Right cardiac atrium (tissue), 5 donors: ENCODE measurements around the gene PTBP3. TPM values are rescaled to one million over a fixed set of nuclear protein-coding genes. Genes with fewer than 3 reads are reported as not detected.
"Not testable (repeated sequence)": the region's sequence is repeated elsewhere in the genome, so short reads cannot be mapped to it uniquely, and the experiment has no call there.

Experiments used
- ATAC-seq, 2 donors: fragments of 200-7000 bp; cut with Tn5 transposase; one replicate each; pipeline versions ENCODE4 v1.8.0 to v1.9.1; 2020; ENCODE audit warnings: moderate library complexity in 2 of 2, mild to moderate bottlenecking in 1 of 2
- DNase-seq, 3 donors: peaks; one replicate each; pipeline ENCODE4 v3.0.0-alpha.2; 2020
- H3K27ac ChIP-seq: one replicate; pipeline ENCODE4 v1.5.1; 2013; ENCODE audit warnings: mild to moderate bottlenecking, low read length, control low read depth, moderate library complexity
- H3K27me3 ChIP-seq: one replicate; pipeline ENCODE4 v1.6.1; 2013; ENCODE audit not compliant: control insufficient read depth, insufficient read depth
- H3K4me1 ChIP-seq: one replicate; pipeline ENCODE4 v1.6.1; 2013; ENCODE audit warnings: low read length; ENCODE audit not compliant: control insufficient read depth, insufficient read depth
- H3K4me3 ChIP-seq: one replicate; pipeline ENCODE4 v1.5.1; 2013; ENCODE audit warnings: low read length, control low read depth
- H3K9me3 ChIP-seq: one replicate; pipeline ENCODE4 v1.6.1; 2013; ENCODE audit warnings: low read length; ENCODE audit not compliant: control insufficient read depth
- WGBS: extraction: QIAGEN DNeasy Blood & Tissue Kit; methylation state at CpG from one replicate; pipeline ENCODE4 v1.1.7; 2013; 5-methylcytosine and 5-hydroxymethylcytosine counted together
- intact Hi-C, 4 donors: fragments of 100-400 bp; cut with DNase I; formaldehyde crosslinking; loops; one replicate each; pipeline versions ENCODE4 v1.11.0 to v1.14.0; 2022 to 2023
- polyA plus RNA-seq: library from polyadenylated mRNA; stranded (reverse); fragments of 200-250 nt; gene quantifications from one replicate; pipeline ENCODE4 v1.2.3, GENCODE V29; 2013
- total RNA-seq, 4 donors: library from RNA; stranded (reverse); fragmentation: NEBNext Ultra II Directional; extraction: Animal tissue kit (Norgen Biotek cat#: 25700); gene quantifications; one replicate each; pipeline ENCODE4 v1.2.1, GENCODE V29; 2021
- donor health status: healthy with polysubstance abuse.
- donor health status: DM: no; HTN: yes; CAD: no.
- donor health status: DM: no; HTN: no; CAD: no.
- donor health status: DM: no; HTN: yes; CAD: no; lungs with severe emphysema.
- donor health status: DM: yes; HTN: yes; CAD: no.

Gene PTBP3
- total and polyA plus RNA-seq, 5 donors = 4.4 to 19.6 (median 17.0) TPM

DNA sequence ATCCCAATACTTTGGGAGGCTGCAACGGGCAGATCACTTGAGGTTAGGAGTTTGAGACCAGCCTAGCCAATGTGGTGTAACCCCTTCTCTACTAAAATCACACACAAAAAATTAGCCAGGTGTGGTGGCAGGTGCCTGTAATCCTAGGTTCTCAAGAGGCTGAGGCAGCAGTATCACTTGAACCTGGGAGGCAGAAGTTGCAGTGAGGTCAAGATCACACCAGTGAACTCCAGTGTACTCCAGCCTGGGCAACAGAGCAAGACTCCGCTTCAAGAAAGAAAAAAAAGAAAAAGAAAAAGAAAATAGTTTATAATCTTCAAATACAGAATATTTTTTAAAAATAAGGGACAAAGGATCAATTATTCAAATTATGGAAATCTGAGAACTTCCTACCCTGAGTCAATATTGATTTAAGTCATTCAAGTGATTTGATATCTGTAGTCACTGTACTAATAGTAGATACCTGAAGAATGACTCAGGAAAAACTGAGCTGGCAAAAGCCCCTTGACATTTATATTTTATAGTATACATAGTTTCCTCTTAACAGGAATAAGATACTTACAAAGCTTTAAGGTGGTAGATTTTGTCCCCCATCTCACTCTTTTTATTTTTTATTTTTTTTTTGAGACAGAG is 61.8 kb downstream of the PTBP3 start:
- intact Hi-C loops = no loop called here
- Histone ChIP-seq H3K9me3 (no peaks in the 10 kb centered on the region), H3K27ac (no peak overlapping the region), H3K4me3 (no peak overlapping the region), H3K4me1 (no peaks in the 10 kb centered on the region), H3K27me3 (no peaks in the 10 kb centered on the region)
- no peak for DNase-seq
- WGBS = 97% methylated on average over 2 of the region's 2 CpGs
- no peak for ATAC-seq

DNA sequence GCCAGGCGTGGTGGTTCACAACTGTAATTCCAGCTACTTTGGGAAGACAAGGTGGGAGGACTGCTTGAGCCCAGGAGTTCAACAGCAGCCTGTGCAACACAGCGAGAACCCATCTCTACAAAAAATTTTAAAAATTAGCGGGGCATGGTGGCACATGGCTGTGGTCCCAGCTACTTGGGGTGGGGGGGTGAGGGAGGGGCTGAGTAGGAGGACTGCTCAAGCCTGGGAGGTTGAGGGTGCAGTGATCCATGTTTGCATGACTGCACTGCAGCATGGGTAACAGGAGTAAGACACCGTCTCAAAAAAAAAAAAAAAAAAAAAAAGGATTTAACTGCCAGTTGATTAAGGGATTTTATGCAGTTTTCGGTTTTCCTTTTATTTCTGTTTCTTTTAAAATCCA is 65.0 kb downstream of the PTBP3 start:
- Histone ChIP-seq H3K27me3 (no peaks in the 10 kb centered on the region), H3K27ac (no peak overlapping the region), H3K9me3 (no peaks in the 10 kb centered on the region), H3K4me3 (no peak overlapping the region), H3K4me1 (no peaks in the 10 kb centered on the region)
- intact Hi-C loops = no loop called here
- ATAC-seq = no peak
- DNase-seq = no peak
- 95% methylated on average over 5 of the region's 5 CpGs for WGBS

DNA sequence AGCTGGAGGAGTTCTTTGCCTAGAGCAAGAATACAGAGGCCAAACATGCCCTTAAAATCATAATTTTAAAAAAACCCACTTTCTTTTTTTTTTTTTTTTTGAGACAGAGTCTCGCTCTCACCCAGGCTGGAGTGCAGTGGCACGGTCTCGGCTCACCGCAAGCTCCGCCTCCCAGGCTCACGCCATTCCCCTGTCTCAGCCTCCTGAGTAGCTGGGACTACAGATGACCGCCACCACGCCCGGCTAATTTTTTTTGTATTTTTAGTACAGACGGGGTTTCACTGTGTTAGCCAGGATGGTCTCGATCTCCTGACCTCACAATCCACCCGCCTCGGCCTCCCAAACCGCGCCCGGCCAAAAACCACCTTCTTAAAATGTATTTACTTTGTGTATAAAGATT is 66.3 kb downstream of the PTBP3 start:
- H3K9me3 ChIP-seq, H3K27me3 ChIP-seq, H3K27ac ChIP-seq, DNase-seq, H3K4me1 ChIP-seq, ATAC-seq, H3K4me3 ChIP-seq, intact Hi-C loops: not testable (repeated sequence)
- WGBS = 97% methylated on average over 16 of the region's 16 CpGs

DNA sequence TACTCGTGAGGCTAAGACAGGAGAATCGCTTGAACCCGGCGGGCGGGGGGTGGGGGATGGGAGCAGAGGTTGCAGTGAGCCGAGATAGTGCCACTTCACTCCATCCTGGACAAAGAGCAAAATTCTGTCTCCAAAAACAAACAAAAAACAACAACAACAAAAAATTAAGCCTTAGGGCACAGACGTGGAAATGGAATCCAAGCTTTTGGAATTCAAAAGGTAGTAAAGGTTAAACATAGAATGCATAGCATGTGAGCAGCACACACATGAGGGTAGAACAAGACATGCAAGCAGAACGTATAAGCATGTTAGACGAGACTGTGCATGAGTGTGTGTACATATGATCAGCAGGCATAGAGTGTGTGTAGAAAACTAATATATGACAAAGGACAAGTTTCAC is 68.0 kb downstream of the PTBP3 start:
- H3K27me3 ChIP-seq = no peaks in the 10 kb centered on the region
- H3K9me3 ChIP-seq = no peaks in the 10 kb centered on the region
- intact Hi-C loops = no loop called here
- DNase-seq (no peak), ATAC-seq (no peak)
- no peak overlapping the region for H3K4me3 ChIP-seq
- no peaks in the 10 kb centered on the region for H3K4me1 ChIP-seq
- no peak overlapping the region for H3K27ac ChIP-seq
- 93% methylated on average over 9 of the region's 9 CpGs for WGBS

DNA sequence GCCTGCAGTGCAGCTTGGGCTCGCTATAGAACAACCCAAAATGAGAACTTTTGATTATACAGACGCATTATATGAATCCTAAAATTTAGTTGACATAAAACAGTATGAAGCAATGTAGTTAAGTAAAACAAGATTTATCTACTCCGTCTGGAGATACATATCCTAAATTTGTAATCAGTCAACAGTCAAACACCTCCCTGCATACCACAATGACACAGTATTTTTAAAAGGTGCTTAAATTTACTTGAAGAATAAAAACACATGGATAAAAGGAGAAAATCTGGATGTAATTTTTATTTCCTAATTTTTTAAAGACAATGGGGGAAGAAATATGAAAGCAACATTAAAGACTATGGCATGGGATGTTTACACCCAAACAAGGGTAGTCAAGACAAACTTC is 70.8 kb downstream of the PTBP3 start:
- H3K4me3 ChIP-seq = no peak overlapping the region
- DNase-seq (no peak), ATAC-seq (no peak)
- no peaks in the 10 kb centered on the region for H3K4me1 ChIP-seq
- intact Hi-C loops = no loop called here
- no peaks in the 10 kb centered on the region for H3K27me3 ChIP-seq
- H3K27ac ChIP-seq = no peak overlapping the region
- H3K9me3 ChIP-seq = no peaks in the 10 kb centered on the region
- 88% methylated on average over 3 of the region's 3 CpGs for WGBS

DNA sequence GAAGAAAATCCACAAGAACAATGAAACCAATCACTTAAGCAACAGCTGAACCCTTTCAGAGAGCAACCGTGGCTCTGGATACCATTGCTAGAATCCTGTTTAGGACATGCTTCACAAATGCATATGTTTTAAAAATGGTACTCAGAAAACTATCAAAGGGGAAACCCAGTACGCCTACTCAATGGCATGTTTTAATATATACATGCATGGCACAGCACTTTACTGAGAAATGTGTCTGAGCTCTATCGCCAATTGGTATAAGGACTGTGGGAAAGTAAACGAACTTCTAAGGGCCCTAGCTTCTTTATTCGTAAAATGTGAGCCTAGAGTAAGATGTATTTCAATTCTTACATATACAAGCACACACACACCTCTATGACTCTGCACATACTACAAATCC is 72.3 kb downstream of the PTBP3 start:
- no peaks in the 10 kb centered on the region for H3K27me3 ChIP-seq
- H3K4me1 ChIP-seq = no peaks in the 10 kb centered on the region
- intact Hi-C loops = no loop called here
- H3K4me3 ChIP-seq = no peak overlapping the region
- DNase-seq (no peak), ATAC-seq (no peak)
- H3K27ac ChIP-seq = no peak overlapping the region
- WGBS = 95% methylated on average over 5 of the region's 5 CpGs
- no peaks in the 10 kb centered on the region for H3K9me3 ChIP-seq

DNA sequence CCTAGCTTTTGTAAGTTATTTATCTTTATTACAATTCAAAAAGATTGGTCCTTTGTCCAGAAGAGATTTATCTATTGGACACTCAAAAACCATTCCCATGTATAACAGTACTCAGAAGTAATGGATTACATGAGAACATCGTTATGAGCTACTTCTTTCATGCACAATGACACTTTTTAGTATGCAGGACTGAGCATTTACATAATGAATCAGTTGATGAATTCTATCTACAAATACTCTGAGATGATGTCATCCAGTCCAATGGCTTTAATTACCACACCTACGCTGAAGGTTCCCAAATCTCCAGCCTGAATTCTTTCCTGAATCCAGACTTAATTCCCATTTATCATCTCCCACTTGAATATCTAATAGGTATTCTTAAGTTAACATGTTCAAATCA is 75.3 kb downstream of the PTBP3 start:
- Histone ChIP-seq H3K9me3 (no peaks in the 10 kb centered on the region), H3K27me3 (no peaks in the 10 kb centered on the region), H3K27ac (no peak overlapping the region), H3K4me3 (no peak overlapping the region), H3K4me1 (peaks cover 2% of the 10 kb centered on the region)
- intact Hi-C loops = no loop called here
- WGBS = 91% methylated on average over 2 of the region's 2 CpGs
- ATAC-seq (no peak), DNase-seq (no peak)

DNA sequence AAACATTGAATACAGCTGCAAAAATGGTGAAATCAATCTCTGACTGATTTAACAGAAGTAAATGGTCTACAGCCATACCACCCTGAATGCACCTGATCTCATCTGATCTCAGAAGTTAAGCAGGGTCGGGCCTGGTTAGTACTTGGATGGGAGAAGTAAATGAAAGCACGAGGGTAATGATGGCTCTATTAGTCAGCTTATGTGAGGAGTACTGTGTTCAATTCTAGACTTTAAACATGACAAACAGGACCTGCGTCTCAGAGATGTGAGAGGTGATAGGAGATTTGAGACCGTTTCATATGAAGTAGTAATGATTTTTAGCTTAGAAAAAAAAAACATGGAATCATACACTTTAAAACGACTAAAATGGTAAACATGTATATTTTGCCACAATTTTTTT is 81.2 kb downstream of the PTBP3 start:
- intact Hi-C loops = no loop called here
- no peak overlapping the region for H3K27ac ChIP-seq
- no peaks in the 10 kb centered on the region for H3K27me3 ChIP-seq

DNA sequence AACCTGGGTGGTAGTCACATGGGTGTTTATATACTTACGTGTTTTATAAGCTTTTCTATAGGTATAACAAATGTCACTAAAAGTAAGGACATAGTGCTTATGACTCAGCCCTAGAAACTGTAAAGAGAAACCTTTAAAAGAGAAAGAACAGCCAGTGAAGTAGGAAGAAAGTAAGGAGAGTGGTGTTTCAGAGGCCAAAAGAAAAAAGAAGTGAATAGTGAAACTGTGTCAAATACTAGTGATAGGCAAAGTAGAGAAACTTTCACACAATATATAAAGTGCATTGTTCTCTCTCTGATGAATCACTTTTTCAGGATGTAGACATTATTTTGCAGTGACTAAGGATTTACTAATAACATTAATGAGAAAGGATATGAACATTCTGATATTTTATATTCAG is 84.1 kb downstream of the PTBP3 start:
- Histone ChIP-seq H3K4me1 (peaks cover 2% of the 10 kb centered on the region), H3K4me3 (no peak overlapping the region), H3K27ac (no peak overlapping the region), H3K27me3 (no peaks in the 10 kb centered on the region), H3K9me3 (no peaks in the 10 kb centered on the region)
- no peak for DNase-seq
- WGBS = 96% methylated on average over 1 of the region's 1 CpG
- intact Hi-C loops = no loop called here
- no peak for ATAC-seq

More for the DNA sequence above, 81.2 kb downstream of the PTBP3 start:
- H3K4me3 ChIP-seq = no peak overlapping the region
- peaks cover 2% of the 10 kb centered on the region for H3K4me1 ChIP-seq
- no peak for DNase-seq
- ATAC-seq = no peak
- 90% methylated on average over 5 of the region's 5 CpGs for WGBS
- no peaks in the 10 kb centered on the region for H3K9me3 ChIP-seq

DNA sequence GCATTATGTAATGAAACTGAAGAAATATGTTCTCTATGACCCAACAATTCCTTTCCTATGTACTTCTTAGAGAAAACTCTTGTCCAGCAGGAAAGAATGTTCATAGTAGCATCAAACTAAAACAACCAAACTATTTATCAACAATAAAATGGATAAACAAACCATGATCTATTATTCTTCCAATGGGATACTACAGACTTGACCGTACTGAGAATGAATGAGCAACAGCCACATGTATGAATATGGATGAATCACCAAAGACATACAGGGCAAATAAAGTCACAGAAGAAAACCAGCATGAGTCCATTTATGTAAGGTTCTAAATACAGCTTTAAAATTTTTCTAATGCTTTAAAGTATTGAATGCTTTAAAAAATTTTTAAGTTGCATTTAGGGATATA is 84.7 kb downstream of the PTBP3 start:
- no peaks in the 10 kb centered on the region for H3K9me3 ChIP-seq
- intact Hi-C loops = no loop called here
- DNase-seq = no peak
- H3K27ac ChIP-seq = no peak overlapping the region
- no peak overlapping the region for H3K4me3 ChIP-seq
- 94% methylated on average over 1 of the region's 1 CpG for WGBS
- no peaks in the 10 kb centered on the region for H3K27me3 ChIP-seq
- peaks cover 2% of the 10 kb centered on the region for H3K4me1 ChIP-seq
- ATAC-seq = no peak

DNA sequence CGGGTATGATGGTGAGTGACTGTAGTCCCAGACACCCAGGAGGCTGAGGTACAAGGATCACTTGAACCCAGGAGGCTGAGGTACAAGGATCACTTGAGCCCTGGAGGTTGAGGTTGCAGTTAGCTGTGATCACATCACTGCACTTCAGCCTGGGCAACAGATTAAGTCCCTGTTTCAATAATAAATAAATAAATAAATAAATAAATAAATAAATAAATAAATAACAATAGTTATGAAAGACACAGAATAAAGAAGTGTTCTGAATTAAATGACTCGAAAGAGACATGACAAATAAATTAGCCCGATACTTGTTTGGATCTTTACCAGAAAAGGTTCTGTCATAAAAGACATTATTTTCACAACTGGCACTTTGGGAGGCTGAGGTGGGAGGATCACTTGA is 86.3 kb downstream of the PTBP3 start:
- intact Hi-C loops = no loop called here
- Histone ChIP-seq H3K4me3 (no peak overlapping the region), H3K27ac (no peak overlapping the region), H3K9me3 (no peaks in the 10 kb centered on the region), H3K4me1 (no peaks in the 10 kb centered on the region), H3K27me3 (no peaks in the 10 kb centered on the region)
- ATAC-seq (no peak), DNase-seq (no peak)
- WGBS = 97% methylated on average over 3 of the region's 3 CpGs

DNA sequence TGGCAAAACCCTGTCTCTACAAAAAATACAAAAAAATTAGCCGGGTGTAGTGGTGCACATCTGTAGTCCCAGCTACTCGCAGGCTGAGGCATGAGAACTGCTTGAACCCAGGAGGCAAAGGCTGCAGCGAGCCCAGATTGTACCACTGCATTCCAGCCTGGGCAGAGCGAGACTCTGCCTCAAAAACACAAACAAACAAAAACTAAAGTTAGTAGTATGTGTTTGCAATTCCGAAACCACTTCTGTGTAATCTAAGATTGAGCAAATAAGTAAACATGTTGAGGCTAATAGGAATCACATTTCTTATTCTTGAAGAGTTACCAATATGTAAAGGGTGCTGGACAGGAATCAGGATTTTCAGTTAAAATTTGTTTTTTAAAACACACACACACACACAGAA is 88.3 kb downstream of the PTBP3 start:
- whole genome bisulfite sequencing = 97% methylated on average over 5 of the region's 5 CpGs
- ATAC-seq = no peak

More for the DNA sequence above, 88.3 kb downstream of the PTBP3 start:
- Histone ChIP-seq H3K4me3 (no peak overlapping the region), H3K27me3 (no peaks in the 10 kb centered on the region), H3K4me1 (no peaks in the 10 kb centered on the region), H3K27ac (no peak overlapping the region), H3K9me3 (no peaks in the 10 kb centered on the region)
- DNase-seq = no peak
- intact Hi-C loops = no loop called here
